ENCODE data around the gene VWA8.

VWA8 gene

DNA sequence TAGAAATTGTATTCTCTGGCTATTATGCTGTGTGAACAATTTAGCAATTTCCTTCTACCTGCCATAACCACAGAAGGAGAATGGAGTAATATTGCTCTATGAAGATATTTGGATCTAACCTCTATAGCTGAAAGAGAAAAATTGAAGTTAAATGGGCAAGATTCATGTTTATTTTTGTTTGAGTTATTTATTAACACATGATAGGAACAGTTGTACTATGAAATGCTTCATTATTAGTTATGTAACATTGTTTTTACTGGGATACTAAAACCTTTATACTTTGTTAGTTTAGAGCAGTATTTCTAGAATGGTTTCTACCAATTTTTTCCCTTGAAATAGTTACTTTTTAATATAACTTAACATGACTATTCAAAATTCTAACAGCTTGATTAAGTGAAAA, 27.3 kb upstream of the VWA8 start:
- Histone ChIP-seq H3K36me3 (ENCODE audit: control insufficient read depth in 2 of 2, insufficient read depth in 1 of 2, low read length in 2 of 2) (no peaks in the 10 kb centered on the region), H3K4me3 (ENCODE audit: low read depth, low read length) (no peak overlapping the region), H3K9me3 (ENCODE audit: control insufficient read depth, insufficient read depth, low read depth, low read length) (no peaks in the 10 kb centered on the region), H3K27ac (ENCODE audit: extremely low read depth, low read depth, low read length) (no peak overlapping the region), H3K4me1 (ENCODE audit: control insufficient read depth, insufficient read depth, low read length) (no peaks in the 10 kb centered on the region)
- no peak for TF ChIP-seq GLIS2 (tag by site-specific recombination; IDR thresholded peaks at IDR 0.05)
- TF ChIP-seq, protein P1, sequence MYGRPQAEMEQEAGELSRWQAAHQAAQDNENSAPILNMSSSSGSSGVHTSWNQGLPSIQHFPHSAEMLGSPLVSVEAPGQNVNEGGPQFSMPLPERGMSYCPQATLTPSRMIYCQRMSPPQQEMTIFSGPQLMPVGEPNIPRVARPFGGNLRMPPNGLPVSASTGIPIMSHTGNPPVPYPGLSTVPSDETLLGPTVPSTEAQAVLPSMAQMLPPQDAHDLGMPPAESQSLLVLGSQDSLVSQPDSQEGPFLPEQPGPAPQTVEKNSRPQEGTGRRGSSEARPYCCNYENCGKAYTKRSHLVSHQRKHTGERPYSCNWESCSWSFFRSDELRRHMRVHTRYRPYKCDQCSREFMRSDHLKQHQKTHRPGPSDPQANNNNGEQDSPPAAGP (tag by site-specific recombination; IDR thresholded peaks at IDR 0.05), result no peak
- TF ChIP-seq ZNF146 (tag by site-specific recombination; IDR thresholded peaks at IDR 0.05), result no peak
- no peak for TF ChIP-seq ZNF426 (tag by site-specific recombination; IDR thresholded peaks at IDR 0.05)
- TF ChIP-seq, protein P2, sequence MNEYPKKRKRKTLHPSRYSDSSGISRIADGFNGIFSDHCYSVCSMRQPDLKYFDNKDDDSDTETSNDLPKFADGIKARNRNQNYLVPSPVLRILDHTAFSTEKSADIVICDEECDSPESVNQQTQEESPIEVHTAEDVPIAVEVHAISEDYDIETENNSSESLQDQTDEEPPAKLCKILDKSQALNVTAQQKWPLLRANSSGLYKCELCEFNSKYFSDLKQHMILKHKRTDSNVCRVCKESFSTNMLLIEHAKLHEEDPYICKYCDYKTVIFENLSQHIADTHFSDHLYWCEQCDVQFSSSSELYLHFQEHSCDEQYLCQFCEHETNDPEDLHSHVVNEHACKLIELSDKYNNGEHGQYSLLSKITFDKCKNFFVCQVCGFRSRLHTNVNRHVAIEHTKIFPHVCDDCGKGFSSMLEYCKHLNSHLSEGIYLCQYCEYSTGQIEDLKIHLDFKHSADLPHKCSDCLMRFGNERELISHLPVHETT (tag by site-specific recombination; IDR thresholded peaks at IDR 0.05), result no peak
- no peak for TF ChIP-seq ZNF140 (tag by site-specific recombination; IDR thresholded peaks at IDR 0.05)
- no peak for TF ChIP-seq ZNF133 (tag by site-specific recombination; IDR thresholded peaks at IDR 0.05)
- TF ChIP-seq, protein P3, sequence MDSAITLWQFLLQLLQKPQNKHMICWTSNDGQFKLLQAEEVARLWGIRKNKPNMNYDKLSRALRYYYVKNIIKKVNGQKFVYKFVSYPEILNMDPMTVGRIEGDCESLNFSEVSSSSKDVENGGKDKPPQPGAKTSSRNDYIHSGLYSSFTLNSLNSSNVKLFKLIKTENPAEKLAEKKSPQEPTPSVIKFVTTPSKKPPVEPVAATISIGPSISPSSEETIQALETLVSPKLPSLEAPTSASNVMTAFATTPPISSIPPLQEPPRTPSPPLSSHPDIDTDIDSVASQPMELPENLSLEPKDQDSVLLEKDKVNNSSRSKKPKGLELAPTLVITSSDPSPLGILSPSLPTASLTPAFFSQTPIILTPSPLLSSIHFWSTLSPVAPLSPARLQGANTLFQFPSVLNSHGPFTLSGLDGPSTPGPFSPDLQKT (IDR thresholded peaks at IDR 0.05; ENCODE audit: borderline replicate concordance, low read depth, low read length), result no peak
- TF ChIP-seq ZNF514 (tag by site-specific recombination; IDR thresholded peaks at IDR 0.05), result no peak
- TF ChIP-seq, protein P4, sequence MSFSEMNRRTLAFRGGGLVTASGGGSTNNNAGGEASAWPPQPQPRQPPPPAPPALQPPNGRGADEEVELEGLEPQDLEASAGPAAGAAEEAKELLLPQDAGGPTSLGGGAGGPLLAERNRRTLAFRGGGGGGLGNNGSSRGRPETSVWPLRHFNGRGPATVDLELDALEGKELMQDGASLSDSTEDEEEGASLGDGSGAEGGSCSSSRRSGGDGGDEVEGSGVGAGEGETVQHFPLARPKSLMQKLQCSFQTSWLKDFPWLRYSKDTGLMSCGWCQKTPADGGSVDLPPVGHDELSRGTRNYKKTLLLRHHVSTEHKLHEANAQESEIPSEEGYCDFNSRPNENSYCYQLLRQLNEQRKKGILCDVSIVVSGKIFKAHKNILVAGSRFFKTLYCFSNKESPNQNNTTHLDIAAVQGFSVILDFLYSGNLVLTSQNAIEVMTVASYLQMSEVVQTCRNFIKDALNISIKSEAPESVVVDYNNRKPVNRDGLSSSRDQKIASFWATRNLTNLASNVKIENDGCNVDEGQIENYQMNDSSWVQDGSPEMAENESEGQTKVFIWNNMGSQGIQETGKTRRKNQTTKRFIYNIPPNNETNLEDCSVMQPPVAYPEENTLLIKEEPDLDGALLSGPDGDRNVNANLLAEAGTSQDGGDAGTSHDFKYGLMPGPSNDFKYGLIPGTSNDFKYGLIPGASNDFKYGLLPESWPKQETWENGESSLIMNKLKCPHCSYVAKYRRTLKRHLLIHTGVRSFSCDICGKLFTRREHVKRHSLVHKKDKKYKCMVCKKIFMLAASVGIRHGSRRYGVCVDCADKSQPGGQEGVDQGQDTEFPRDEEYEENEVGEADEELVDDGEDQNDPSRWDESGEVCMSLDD (tag by site-specific recombination; IDR thresholded peaks at IDR 0.05), result no peak
- no peak for TF ChIP-seq ZNF19 (tag by site-specific recombination; IDR thresholded peaks at IDR 0.05; ENCODE audit: low read depth)
- TF ChIP-seq ZBTB1 (tag by site-specific recombination; IDR thresholded peaks at IDR 0.05), result no peak
- no peak for TF ChIP-seq OVOL3 (tag by site-specific recombination; IDR thresholded peaks at IDR 0.05)
- TF ChIP-seq, protein P5, sequence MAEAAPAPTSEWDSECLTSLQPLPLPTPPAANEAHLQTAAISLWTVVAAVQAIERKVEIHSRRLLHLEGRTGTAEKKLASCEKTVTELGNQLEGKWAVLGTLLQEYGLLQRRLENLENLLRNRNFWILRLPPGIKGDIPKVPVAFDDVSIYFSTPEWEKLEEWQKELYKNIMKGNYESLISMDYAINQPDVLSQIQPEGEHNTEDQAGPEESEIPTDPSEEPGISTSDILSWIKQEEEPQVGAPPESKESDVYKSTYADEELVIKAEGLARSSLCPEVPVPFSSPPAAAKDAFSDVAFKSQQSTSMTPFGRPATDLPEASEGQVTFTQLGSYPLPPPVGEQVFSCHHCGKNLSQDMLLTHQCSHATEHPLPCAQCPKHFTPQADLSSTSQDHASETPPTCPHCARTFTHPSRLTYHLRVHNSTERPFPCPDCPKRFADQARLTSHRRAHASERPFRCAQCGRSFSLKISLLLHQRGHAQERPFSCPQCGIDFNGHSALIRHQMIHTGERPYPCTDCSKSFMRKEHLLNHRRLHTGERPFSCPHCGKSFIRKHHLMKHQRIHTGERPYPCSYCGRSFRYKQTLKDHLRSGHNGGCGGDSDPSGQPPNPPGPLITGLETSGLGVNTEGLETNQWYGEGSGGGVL (tag by site-specific recombination; IDR thresholded peaks at IDR 0.05), result no peak
- no peak for TF ChIP-seq TRIM28 (IDR thresholded peaks at IDR 0.05; ENCODE audit: borderline replicate concordance, low read length)
- TF ChIP-seq ZNF624 (tag by site-specific recombination; IDR thresholded peaks at IDR 0.05), result no peak
- ChIA-PET POLR2A (no interaction called here), CTCF (interaction anchor here (0.6 kb wide), 1 partner anchor 156 kb away, joined by 6 read pairs; no protein-coding TSS in a partner anchor)

DNA sequence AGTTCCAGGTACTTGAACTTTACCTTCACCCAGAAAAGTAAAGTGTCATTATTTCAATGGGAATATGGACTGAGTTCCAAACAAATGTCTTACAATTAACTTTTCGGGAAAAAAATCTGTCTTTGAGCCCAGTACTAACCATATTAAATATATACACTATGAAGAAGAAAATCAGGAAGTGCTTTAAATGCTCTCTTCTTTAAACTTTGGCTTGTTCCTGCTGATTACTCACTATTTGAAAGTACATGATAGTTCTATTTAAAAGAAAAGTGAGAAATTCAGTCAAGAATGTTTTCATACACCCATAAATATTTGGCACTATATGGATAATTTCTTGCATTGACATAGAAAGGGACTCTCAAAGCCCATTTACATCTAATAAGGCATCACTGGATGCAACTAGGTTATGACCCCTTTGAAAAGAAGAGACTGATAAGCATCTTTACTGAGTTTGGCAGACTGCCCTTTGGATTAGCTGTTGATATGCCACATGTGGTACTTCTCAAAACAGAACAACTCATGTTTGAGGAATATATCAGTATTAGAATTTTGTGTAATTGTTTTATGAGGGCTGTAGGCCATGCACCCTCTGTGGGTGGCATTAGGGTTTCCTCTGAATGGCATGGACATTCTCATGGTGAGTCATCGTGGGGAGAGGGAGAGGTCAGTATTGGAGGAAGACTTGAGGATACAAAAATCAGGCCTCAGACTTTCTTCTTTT, 25.0 kb upstream of the VWA8 start:
- POLR2A ChIA-PET, result no interaction called here
- CTCF ChIA-PET, result no interaction called here
- H3K36me3 ChIP-seq (ENCODE audit: control insufficient read depth in 2 of 2, insufficient read depth in 1 of 2, low read length in 2 of 2), result no peaks in the 10 kb centered on the region
- H3K4me1 ChIP-seq (ENCODE audit: control insufficient read depth, insufficient read depth, low read length), result no peaks in the 10 kb centered on the region
- H3K27ac ChIP-seq (ENCODE audit: extremely low read depth, low read depth, low read length), result no peak overlapping the region
- no peak overlapping the region for H3K4me3 ChIP-seq (ENCODE audit: low read depth, low read length)
- no peaks in the 10 kb centered on the region for H3K9me3 ChIP-seq (ENCODE audit: control insufficient read depth, insufficient read depth, low read depth, low read length)
- TF ChIP-seq ZSCAN23 (tag by site-specific recombination; IDR thresholded peaks at IDR 0.05) (no peak), ZNF157 (tag by site-specific recombination; IDR thresholded peaks at IDR 0.05) (no peak), YY1 (tag by site-specific recombination; IDR thresholded peaks at IDR 0.05) (no peak), SP3 (tag by site-specific recombination; IDR thresholded peaks at IDR 0.05) (no peak)
- TF ChIP-seq, protein P6, sequence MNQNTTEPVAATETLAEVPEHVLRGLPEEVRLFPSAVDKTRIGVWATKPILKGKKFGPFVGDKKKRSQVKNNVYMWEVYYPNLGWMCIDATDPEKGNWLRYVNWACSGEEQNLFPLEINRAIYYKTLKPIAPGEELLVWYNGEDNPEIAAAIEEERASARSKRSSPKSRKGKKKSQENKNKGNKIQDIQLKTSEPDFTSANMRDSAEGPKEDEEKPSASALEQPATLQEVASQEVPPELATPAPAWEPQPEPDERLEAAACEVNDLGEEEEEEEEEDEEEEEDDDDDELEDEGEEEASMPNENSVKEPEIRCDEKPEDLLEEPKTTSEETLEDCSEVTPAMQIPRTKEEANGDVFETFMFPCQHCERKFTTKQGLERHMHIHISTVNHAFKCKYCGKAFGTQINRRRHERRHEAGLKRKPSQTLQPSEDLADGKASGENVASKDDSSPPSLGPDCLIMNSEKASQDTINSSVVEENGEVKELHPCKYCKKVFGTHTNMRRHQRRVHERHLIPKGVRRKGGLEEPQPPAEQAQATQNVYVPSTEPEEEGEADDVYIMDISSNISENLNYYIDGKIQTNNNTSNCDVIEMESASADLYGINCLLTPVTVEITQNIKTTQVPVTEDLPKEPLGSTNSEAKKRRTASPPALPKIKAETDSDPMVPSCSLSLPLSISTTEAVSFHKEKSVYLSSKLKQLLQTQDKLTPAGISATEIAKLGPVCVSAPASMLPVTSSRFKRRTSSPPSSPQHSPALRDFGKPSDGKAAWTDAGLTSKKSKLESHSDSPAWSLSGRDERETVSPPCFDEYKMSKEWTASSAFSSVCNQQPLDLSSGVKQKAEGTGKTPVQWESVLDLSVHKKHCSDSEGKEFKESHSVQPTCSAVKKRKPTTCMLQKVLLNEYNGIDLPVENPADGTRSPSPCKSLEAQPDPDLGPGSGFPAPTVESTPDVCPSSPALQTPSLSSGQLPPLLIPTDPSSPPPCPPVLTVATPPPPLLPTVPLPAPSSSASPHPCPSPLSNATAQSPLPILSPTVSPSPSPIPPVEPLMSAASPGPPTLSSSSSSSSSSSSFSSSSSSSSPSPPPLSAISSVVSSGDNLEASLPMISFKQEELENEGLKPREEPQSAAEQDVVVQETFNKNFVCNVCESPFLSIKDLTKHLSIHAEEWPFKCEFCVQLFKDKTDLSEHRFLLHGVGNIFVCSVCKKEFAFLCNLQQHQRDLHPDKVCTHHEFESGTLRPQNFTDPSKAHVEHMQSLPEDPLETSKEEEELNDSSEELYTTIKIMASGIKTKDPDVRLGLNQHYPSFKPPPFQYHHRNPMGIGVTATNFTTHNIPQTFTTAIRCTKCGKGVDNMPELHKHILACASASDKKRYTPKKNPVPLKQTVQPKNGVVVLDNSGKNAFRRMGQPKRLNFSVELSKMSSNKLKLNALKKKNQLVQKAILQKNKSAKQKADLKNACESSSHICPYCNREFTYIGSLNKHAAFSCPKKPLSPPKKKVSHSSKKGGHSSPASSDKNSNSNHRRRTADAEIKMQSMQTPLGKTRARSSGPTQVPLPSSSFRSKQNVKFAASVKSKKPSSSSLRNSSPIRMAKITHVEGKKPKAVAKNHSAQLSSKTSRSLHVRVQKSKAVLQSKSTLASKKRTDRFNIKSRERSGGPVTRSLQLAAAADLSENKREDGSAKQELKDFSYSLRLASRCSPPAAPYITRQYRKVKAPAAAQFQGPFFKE (tag by site-specific recombination; IDR thresholded peaks at IDR 0.05; ENCODE audit: borderline replicate concordance), result no peak
